GM21619 (cell line): ENCODE results near the gene NT5M.

Experiments
- ATAC-seq: cut with Tn5 transposase; IDR thresholded peaks from one replicate; pipeline ENCODE4 v1.9.1; 2021; ENCODE audit not compliant: unreplicated experiment

NT5M gene

GRCh38 chr17:17353625-17354484 lies 50.7 kb downstream of the NT5M start:
- no peak for ATAC-seq

GRCh38 chr17:17354560-17355349 lies 51.6 kb downstream of the NT5M start:
- no peak for ATAC-seq

- ATAC-seq, result no peak
Observed at GRCh38 chr17:17355426-17355825, 52.3 kb downstream of the NT5M start.

GRCh38 chr17:17356149-17356930 lies 53.2 kb downstream of the NT5M start:
- ATAC-seq, result no peak

DNA sequence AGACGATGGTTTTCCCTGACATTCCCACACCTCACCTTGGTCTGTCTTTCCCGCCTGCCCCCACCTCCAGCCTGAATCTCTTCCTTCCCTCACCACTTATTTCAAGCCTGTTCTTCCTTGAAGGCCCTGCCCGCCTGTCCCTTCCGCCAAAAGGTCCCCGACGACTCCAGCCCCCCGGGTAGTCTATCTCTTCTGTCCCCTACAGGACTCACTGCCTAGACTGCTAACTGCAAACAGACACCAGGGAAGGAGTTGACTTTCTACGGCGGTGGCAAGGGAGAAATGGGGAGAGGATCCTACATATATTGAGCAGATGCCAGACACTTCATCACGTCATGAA lies 53.7 kb downstream of the NT5M start:
- ATAC-seq, result no peak

DNA sequence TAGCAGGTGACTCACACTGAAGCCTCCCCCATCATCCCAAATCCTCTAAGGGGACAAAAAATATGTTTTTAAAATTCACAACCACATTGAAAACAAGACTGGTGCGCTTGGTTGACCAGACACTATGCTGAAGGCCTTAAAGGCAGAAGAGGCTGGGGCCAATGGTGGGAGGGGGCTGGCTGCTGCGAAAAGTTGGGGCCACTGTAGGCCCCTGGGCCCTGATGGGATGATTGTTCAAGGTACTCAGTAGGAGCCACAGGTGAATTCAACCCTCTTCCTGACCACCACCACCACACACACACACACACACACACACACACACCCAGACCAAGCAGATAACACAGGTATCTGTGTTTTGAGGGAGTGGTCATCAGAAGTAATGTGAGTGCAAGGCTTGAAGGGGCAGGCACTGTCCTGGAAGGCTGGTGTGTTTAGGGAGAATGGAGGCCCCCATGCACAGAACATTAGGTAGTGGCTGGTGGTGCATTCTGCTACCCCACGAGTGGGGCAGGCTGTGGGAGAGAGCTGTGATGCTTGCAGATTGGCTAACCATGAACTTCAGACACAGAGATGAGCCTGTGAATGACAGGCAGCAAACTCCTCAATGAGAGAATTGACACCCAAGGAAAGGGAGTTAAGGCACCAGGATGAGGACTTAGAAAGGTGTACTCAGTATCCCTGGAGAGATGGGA lies 55.0 kb downstream of the NT5M start:
- ATAC-seq, result no peak

DNA sequence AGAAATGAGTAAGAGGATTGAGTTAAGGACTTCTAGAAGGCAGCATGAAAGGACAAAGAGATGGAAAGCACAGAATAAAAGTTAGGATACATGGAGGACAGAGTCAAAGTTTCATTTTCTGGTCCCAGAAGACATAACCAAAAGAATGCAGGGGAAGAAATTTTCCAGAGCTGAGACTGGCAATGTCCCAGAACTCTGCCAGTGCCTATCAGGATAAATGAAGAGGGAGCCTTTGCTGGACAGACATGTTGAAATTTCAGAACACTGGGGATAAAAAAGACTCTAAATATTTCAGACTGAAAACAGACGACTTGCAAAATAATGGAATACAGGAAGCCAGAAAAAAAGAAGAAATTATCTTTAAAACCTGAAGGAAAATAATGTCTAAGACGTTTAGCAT lies 55.7 kb downstream of the NT5M start:
- no peak for ATAC-seq

GRCh38 chr17:17359271-17359670 lies 56.1 kb downstream of the NT5M start:
- ATAC-seq, result no peak

DNA sequence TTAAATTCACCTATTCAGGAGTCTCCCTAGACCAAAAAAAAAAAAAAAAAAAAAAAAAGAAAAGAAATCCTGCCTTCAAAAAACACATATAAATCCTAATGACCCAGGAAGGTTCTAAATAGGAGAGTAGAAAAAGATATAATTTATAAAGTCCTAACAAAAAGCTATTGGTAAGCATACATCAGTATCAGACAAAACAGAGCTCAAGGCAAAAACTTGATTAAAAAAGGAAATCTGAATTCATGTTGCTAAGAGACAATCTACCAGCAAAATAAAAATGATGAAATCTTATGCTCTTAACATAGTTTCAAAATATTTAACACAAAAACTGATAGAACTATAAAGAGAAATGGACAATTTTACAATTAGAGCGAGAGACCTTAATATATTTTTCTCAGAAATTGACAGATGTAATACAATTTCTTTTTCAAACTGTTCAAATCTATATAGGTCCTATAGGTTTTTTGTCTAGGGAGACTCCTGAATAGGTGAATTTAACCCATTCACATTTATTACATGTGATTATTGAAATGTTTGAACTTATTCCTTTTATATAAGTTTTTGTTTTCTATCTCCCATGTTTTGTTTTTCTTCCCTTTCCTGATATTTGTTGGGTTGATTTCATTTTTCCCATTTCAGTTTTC lies 57.0 kb downstream of the NT5M start:
- no peak for ATAC-seq

GRCh38 chr17:17361543-17361866 lies 58.3 kb downstream of the NT5M start:
- no peak for ATAC-seq

GRCh38 chr17:17361867-17362539 lies 58.8 kb downstream of the NT5M start:
- ATAC-seq, result no peak

DNA sequence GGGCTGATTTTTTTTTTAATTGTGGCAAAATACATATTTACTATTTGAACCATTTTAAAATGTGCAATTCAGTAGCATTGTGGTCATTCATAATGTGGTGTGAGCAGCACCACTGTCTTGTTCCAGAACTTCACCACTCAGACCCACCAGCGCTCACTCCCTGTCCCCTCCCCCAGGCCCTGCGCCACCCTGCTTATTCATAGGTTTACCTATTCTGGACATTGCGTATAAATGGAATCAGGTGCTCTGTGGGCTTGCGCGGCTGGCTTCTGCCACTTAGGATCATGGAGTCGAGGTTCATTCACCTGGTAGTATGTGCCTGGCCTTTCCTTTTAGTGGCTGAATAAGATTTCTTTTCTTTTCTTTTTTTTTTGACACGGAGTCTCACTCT lies 59.4 kb downstream of the NT5M start:
- no peak for ATAC-seq

DNA sequence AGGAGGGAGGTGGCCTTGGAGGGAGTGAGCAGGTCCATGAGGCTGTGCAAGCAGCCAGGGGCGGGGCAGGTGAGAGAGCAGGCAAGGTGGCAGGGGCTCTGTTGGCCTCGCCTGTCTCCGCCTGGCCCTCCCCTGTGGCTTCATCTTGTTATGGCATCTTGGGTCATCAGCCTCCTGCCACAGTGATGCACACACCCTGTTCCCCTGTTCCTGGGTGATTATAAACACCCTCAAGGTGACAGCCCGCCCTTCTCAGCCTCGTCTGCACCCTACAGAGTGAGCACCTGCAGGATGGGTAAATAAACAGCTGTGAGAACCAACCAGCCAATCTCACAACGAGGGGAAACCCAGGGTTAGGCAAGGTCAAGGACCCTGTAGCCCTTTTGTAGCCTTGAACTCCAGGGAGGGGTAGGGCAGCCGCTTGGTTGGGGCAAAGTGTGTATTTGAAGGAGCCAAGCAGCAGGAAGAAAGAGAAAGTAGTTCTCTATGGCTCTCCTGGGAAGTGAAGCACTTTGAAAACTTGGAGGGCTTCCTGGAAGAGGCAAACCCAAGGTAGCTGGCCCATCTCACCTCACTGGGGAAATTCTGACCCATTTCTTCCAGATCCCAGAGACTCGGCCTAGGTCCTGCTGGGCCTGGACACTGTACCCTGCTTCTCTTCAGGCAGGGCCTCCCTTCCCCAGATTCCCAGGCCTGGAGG lies 60.6 kb downstream of the NT5M start:
- ATAC-seq, result no peak

GRCh38 chr17:17364338-17364667 lies 61.1 kb downstream of the NT5M start:
- no peak for ATAC-seq

DNA sequence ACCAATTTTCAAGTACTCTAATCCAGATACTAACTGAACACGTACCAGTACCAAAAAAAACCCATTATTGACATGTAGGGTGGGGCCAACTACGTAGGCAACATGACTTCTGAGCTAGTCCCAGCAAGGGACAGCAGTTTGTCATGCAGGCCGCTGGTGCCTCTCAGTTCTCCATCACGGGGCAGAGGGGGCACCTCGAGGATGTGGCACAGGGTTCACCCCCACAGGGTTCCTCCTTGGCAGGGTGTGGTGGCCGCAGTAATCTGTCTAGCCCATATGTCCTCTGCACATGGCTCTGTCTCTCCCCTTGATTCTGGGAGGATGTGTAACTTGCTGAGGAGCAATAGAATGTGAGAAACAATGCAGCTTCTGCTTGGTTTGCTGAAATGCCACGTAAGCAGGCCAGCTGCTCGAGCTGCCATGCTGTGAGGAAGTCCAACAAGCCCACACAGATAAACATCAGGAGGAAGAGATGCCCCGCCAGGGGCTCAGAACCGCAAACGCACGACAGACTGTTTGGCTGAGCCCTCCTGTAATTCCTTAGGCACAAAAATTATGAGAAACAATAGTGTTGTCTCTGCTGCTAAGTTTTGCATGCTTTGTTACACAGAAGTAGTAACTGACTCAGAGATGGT lies 62.4 kb downstream of the NT5M start:
- ATAC-seq, result no peak

GRCh38 chr17:17366235-17366634 lies 63.1 kb downstream of the NT5M start:
- no peak for ATAC-seq

DNA sequence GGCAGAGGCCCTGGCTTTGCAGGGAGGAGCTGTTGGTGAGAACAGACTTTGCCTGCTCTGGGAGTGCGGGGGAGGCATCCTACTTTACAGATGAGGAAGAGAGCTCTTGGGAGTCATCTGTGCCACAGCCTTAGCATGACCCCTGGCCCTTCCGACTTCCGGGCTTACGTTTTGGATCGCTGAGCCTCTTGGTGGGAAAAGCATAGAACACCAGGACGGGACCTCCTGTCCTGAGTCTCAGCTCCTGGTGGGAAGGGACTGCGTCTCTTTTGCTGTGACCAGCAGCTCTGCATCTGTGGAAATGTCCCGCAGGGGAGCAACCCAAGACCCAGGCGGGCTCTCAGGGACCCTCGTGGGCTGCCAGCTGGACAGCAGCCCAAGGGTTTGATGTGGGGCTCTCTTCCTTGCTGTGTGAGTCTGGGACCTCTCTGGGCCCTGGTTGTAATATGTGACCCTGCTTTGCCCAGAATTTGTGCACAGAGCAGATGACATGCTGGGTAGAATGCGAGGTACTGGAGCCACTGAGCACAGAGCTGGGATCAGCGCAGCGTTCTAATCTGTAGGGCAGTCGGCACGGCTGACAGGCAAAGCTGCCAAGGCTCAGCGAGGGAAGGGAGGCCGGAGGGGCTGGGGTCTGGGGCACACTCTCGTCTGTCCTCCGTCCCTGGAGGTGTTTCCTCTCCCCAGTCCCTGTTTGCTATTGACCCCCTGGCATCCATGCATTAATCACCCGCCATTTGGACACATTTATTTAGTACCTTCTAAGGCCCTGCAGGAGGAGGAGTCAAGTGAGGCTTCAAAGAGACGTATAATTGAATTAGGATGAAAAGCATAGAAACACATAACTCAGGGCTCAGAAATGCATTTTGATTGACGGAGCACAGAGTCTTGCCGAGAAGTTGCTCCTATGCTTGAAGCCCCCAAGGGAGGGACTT lies 64.0 kb downstream of the NT5M start:
- no peak for ATAC-seq

GRCh38 chr17:17367931-17368330 lies 64.8 kb downstream of the NT5M start:
- ATAC-seq, result no peak
